GM23338 (cell line): Measurements from ENCODE around the gene TAP1.

Source experiments
- CREB1 ChIP-seq: fragments of 250-450 bp; sonication (Bioruptor Pico); IDR thresholded peaks from 2 replicates; pipeline ENCODE4 v1.5.0; 2020; ENCODE audit warnings: low read depth, mild to moderate bottlenecking, moderate library complexity
- EZH2 ChIP-seq: fragments of 200-600 bp; sonication (generic); IDR thresholded peaks from one replicate; pipeline ENCODE4 v1.8.0; 2017; ENCODE audit warnings: antibody characterized with exemption, mild to moderate bottlenecking, low read depth; ENCODE audit not compliant: unreplicated experiment
- EZH2phosphoT487 ChIP-seq: fragments of 200-600 bp; sonication (generic); IDR thresholded peaks from one replicate; pipeline ENCODE4 v1.8.1; 2018; ENCODE audit warnings: antibody characterized with exemption; ENCODE audit not compliant: unreplicated experiment
- JUNB ChIP-seq: IDR thresholded peaks from one replicate; pipeline ENCODE4 v1.6.1; 2016; ENCODE audit warnings: antibody characterized with exemption; ENCODE audit not compliant: unreplicated experiment
- POLR2AphosphoS5 ChIP-seq: IDR thresholded peaks from 2 replicates; pipeline ENCODE4 v1.6.1; 2016; ENCODE audit warnings: antibody characterized with exemption, low read depth
- ZNF114 ChIP-seq: fragments of 250-450 bp; sonication (Bioruptor Pico); IDR thresholded peaks from 2 replicates; pipeline ENCODE4 v1.5.0; 2020; ENCODE audit warnings: mild to moderate bottlenecking, moderate library complexity
- TF ChIP-seq, protein P1 (sequence below), 2 experiments: fragments of 200-600 bp in 1 of 2; sonication (generic) in 1 of 2; conservative IDR thresholded peaks; 2 replicates each; pipeline versions ENCODE4 v1.5.1 to v1.6.1; 2016 to 2017; ENCODE audit warnings: antibody characterized with exemption in 2 of 2, low read depth in 2 of 2, mild to moderate bottlenecking in 2 of 2, moderate library complexity in 1 of 2

DNA sequence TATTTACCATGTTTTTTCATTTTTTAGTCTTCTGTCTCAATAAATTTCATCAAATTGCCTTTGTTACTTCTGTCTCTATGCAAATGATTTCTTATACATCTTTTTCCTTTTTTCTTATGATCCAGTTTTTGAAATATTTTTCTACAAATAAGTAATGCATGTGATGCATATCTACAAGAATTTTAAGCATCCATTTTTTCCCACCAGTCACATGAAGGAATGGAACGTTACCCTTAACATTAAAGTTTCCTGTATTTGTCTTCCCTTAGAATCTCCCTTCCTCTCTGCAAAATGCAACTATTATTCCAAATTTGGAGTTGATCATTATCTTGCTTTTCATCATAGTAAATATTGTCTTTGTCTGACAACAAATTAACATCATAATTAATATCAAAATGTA lies 36.0 kb upstream of the TAP1 start:
- TF ChIP-seq, protein P1, sequence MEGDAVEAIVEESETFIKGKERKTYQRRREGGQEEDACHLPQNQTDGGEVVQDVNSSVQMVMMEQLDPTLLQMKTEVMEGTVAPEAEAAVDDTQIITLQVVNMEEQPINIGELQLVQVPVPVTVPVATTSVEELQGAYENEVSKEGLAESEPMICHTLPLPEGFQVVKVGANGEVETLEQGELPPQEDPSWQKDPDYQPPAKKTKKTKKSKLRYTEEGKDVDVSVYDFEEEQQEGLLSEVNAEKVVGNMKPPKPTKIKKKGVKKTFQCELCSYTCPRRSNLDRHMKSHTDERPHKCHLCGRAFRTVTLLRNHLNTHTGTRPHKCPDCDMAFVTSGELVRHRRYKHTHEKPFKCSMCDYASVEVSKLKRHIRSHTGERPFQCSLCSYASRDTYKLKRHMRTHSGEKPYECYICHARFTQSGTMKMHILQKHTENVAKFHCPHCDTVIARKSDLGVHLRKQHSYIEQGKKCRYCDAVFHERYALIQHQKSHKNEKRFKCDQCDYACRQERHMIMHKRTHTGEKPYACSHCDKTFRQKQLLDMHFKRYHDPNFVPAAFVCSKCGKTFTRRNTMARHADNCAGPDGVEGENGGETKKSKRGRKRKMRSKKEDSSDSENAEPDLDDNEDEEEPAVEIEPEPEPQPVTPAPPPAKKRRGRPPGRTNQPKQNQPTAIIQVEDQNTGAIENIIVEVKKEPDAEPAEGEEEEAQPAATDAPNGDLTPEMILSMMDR (conservative IDR thresholded peaks at IDR 0.05; ENCODE audit: low read depth in 2 of 2) = no peak
- TF ChIP-seq EZH2 (no peak), EZH2phosphoT487 (no peak), ZNF114 (CRISPR knock-in tag) (no peak), POLR2AphosphoS5 (no peak), JUNB (no peak), CREB1 (no peak)
